ENCODE data around the gene LGALS1. TPM values are rescaled to one million over a fixed set of nuclear protein-coding genes. Genes with fewer than 3 reads are reported as not detected.
A peak's percentile ranks its signal among the peaks of the same experiment; 100 is the strongest.

LGALS1 gene
- total and polyA plus RNA-seq, 9 of the 15 experiments (the other 6 are each of a cell fraction or from before 2014, with no cell fraction given): 160 to 800 (median 330) TPM

GRCh38 chr22:37633625-37634416 is 41.6 kb upstream of the LGALS1 start:
- ChIA-PET POLR2A (interaction anchor here (0.5 to 1.1 kb wide), 5 partner anchors 9 to 129 kb away, joined by 3 to 6 read pairs (median 3); no protein-coding TSS in a partner anchor), CTCF (ENCODE audit: low intra/inter-chr PET ratio) (no interaction called here)
- Histone ChIP-seq H3K36me3 (ENCODE audit: control insufficient read depth, insufficient read depth, low read length) (peaks cover 29% of the 10 kb centered on the region; the same call in 2 of the 3 replicates), H2AFZ (ENCODE audit: low read depth, low read length) (peak overlapping the region; percentile 76), H3K9ac (ENCODE audit: insufficient read depth in 1 of 2, low read depth in 2 of 2, low read length in 2 of 2) (peak overlapping the region; percentile 50 to 82), H3K9me3 (replicated peaks; ENCODE audit: control insufficient read depth, insufficient read depth, low read depth, low read length) (no peaks in the 10 kb centered on the region), H3K4me3 (0 out of 2 replicates have a peak overlapping the region, but pooled peaks have one; percentile 16), H3K4me1 (replicated peaks in 1 of 2; ENCODE audit: control insufficient read depth in 2 of 2, insufficient read depth in 2 of 2, low read length in 2 of 2) (peaks cover 38 to 78% of the 10 kb centered on the region in 2 experiments), H3K27me3 (ENCODE audit: control insufficient read depth in 2 of 2, insufficient read depth in 2 of 2, low read length in 2 of 2) (no peaks in the 10 kb centered on the region), H3K79me2 (ENCODE audit: control insufficient read depth, insufficient read depth, low read length) (no peaks in the 10 kb centered on the region), H4K20me1 (replicated peaks; ENCODE audit: control insufficient read depth, insufficient read depth, low read length) (no peaks in the 10 kb centered on the region), H3K4me2 (ENCODE audit: insufficient read depth, low read length) (peak overlapping the region; percentile 74), H3K27ac (ENCODE audit: extremely low read depth, low read depth, low read length) (peak overlapping the region; percentile 77), H3K9me1 (ENCODE audit: control insufficient read depth, insufficient read depth, low read length) (no peaks in the 10 kb centered on the region)
- peak; percentile 68 for ATAC-seq
- peak; percentile 91 for FAIRE-seq
- intact Hi-C loops (cut with micrococcal nuclease): no loop called here
- no TSS peak for BruUV-seq (replicated peaks)
- DNase-seq (ENCODE audit: extremely low read depth in 1 of 4, low spot score in 3 of 4): peak; percentile 78 to 89 (median 78)
- WGBS (ENCODE audit: insufficient coverage, low coverage, missing lambda C conversion rate): under 1% methylated on average over 17 of the region's 24 CpGs
- in situ Hi-C loops (cut with MboI): no loop called here
- peak in 1 of 3 experiments; percentile 26 for TF ChIP-seq YY1 (IDR thresholded peaks at IDR 0.05; ENCODE audit: borderline replicate concordance in 1 of 3, control insufficient read depth in 1 of 3, extremely low read depth in 1 of 3, insufficient read depth in 3 of 3, insufficient read length in 1 of 3, insufficient replicate concordance in 2 of 3, low read depth in 1 of 3, low read length in 2 of 3)
- no peak for TF ChIP-seq FOXK2 (conservative IDR thresholded peaks at IDR 0.05 in 1 of 2, IDR thresholded peaks at IDR 0.05 in 1 of 2; ENCODE audit: low read depth in 2 of 2)
- peak; percentile 24; the same call in 1 of the 2 replicates for TF ChIP-seq CBX1 (IDR thresholded peaks at IDR 0.05; ENCODE audit: low read depth)
- TF ChIP-seq NCOA4 (IDR thresholded peaks at IDR 0.05; ENCODE audit: partially characterized antibody): no peak
- peak; percentile 38; the same call in 1 of the 2 replicates for TF ChIP-seq SMARCA5 (IDR thresholded peaks at IDR 0.05)
- no peak for TF ChIP-seq HMG20B (CRISPR knock-in tag; IDR thresholded peaks at IDR 0.05)
- TF ChIP-seq PHB2 (IDR thresholded peaks at IDR 0.05; ENCODE audit: low read depth): no peak
- peak; percentile 38; the same call in 1 of the 2 replicates for TF ChIP-seq LEF1 (IDR thresholded peaks at IDR 0.05)
- peak; percentile 70 for TF ChIP-seq RBM22 (IDR thresholded peaks at IDR 0.05; ENCODE audit: low read depth, low read length, poor library complexity, severe bottlenecking)
- TF ChIP-seq EGR1 (conservative IDR thresholded peaks at IDR 0.05): peak; percentile 62
- TF ChIP-seq USF2 (CRISPR knock-in tag; IDR thresholded peaks at IDR 0.05): no peak
- TF ChIP-seq ETS1 (conservative IDR thresholded peaks at IDR 0.05; ENCODE audit: control insufficient read depth, low read depth, low read length): no peak
- no peak for TF ChIP-seq PML (IDR thresholded peaks at IDR 0.05; ENCODE audit: low read length)
- TF ChIP-seq PHB (CRISPR knock-in tag; IDR thresholded peaks at IDR 0.05): no peak
- no peak for TF ChIP-seq RBM15 (IDR thresholded peaks at IDR 0.05; ENCODE audit: insufficient read depth, low read length)
- 0 out of 2 replicates have a peak, but pooled peaks have one; percentile 17 for TF ChIP-seq MYC (IDR thresholded peaks at IDR 0.05; ENCODE audit: low read depth, low read length)
- TF ChIP-seq MYC (CRISPR knock-in tag; IDR thresholded peaks at IDR 0.05; ENCODE audit: borderline replicate concordance, low read depth): no peak
- no peak for TF ChIP-seq LARP7 (IDR thresholded peaks at IDR 0.05)
- no peak for TF ChIP-seq NEUROD1 (IDR thresholded peaks at IDR 0.05; ENCODE audit: borderline replicate concordance, low read depth, low read length, partially characterized antibody)

All from K562 (cell line).